Left lung (tissue), 10 donors: ENCODE measurements around the gene HSPA9. TPM values are rescaled to one million over a fixed set of nuclear protein-coding genes. Genes with fewer than 3 reads are reported as not detected.

Source experiments
- ATAC-seq: fragments of 200-7000 bp; cut with Tn5 transposase; one replicate; pipeline ENCODE4 v1.9.1; 2020; ENCODE audit warnings: moderate library complexity
- DNase-seq, 4 donors: peaks; one replicate each; pipeline ENCODE4 v3.0.0-alpha.2; 2013 to 2020
- H3K27ac ChIP-seq, 2 donors: fragments of 200-600 bp; sonication (generic) in 1 of 2; one replicate each; pipeline versions ENCODE4 v1.5.0 to v1.8.0; 2020 to 2021
- H3K27me3 ChIP-seq, 2 donors: fragments of 200-600 bp; sonication (generic) in 1 of 2; one replicate each; pipeline versions ENCODE4 v1.5.0 to v1.8.0; 2020 to 2021
- H3K36me3 ChIP-seq, 2 donors: fragments of 200-600 bp; sonication (generic) in 1 of 2; one replicate each; pipeline versions ENCODE4 v1.5.0 to v1.8.0; 2020 to 2021
- H3K4me1 ChIP-seq, 2 donors: fragments of 200-600 bp; one replicate each; pipeline ENCODE4 v1.8.0; 2021
- H3K4me3 ChIP-seq, 2 donors: fragments of 200-600 bp; sonication (generic) in 1 of 2; one replicate each; pipeline versions ENCODE4 v1.5.0 to v1.8.0; 2020 to 2021; ENCODE audit warnings: mild to moderate bottlenecking in 1 of 2
- H3K9me3 ChIP-seq, 2 donors: fragments of 200-600 bp; sonication (generic) in 1 of 2; one replicate each; pipeline versions ENCODE4 v1.5.0 to v1.8.0; 2020 to 2021
- intact Hi-C, 2 donors: fragments of 100-400 bp; cut with DNase I; formaldehyde crosslinking; loops; one replicate each; pipeline versions ENCODE4 v1.11.2 to v1.14.2; 2022
- polyA plus RNA-seq, 6 donors: library from polyadenylated mRNA; unstranded; fragments of 120-200 nt; gene quantifications; one replicate each; pipeline ENCODE4 v1.2.1, GENCODE V29; 2013; ENCODE audit not compliant: insufficient read length in 6 of 6
- total RNA-seq, 2 donors: library from RNA; stranded (reverse); fragmentation: NEBNext Ultra II Directional; extraction: Animal tissue kit (Norgen Biotek cat#: 25700); gene quantifications; one replicate each; pipeline ENCODE4 v1.2.1, GENCODE V29; 2021
- TF ChIP-seq, protein P1 (sequence below), 2 donors: fragments of 200-600 bp; sonication (generic) in 1 of 2; IDR thresholded peaks; one replicate each; pipeline versions ENCODE4 v1.5.0 to v1.8.0; 2021; ENCODE audit warnings: antibody characterized with exemption in 2 of 2
- donor health status: DM: no; HTN: yes; CAD: no.
- donor health status: DM: no; HTN: no; CAD: no.

HSPA9 gene
- total and polyA plus RNA-seq, 8 donors = 128 to 220 (median 209) TPM

DNA sequence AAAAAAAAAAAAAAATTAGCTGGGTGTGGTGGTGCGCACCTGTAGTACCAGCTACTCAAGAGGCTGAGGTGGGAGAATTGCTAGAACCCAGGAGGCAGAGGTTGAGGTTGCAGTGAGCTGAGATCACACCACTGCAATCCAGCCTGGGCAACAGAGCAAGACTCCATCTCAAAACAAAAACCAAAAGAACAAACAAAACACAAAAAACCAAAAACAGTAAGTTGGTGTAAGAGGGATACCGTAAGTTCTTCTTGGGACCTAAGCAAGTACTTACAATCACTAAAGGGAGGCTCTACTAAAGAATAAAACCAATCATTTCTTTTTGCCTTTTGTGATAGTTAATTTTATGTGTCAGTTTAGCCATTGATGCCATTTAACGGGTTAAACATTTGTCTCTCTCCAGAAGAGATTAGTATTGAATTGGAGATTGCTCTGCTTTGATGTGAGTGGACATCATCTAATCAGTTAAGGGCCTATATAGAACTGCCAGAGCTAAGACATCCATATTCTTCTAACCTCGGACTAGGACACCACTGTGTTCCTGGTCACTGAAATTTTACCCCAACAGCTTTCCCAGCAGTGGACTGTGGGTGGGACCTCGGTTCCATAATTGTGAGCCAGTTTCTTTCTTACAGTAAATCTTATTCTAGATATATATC is 21.6 kb downstream of the HSPA9 start:
- Histone ChIP-seq H3K27me3 (no peaks in the 10 kb centered on the region), H3K4me3 (no peak overlapping the region), H3K27ac (no peak overlapping the region), H3K9me3 (no peaks in the 10 kb centered on the region), H3K36me3 (peaks cover 13 to 59% of the 10 kb centered on the region in 2 donors), H3K4me1 (no peaks in the 10 kb centered on the region)
- ATAC-seq (no peak), DNase-seq (no peak)
- intact Hi-C loops = no loop called here
- TF ChIP-seq, protein P1, sequence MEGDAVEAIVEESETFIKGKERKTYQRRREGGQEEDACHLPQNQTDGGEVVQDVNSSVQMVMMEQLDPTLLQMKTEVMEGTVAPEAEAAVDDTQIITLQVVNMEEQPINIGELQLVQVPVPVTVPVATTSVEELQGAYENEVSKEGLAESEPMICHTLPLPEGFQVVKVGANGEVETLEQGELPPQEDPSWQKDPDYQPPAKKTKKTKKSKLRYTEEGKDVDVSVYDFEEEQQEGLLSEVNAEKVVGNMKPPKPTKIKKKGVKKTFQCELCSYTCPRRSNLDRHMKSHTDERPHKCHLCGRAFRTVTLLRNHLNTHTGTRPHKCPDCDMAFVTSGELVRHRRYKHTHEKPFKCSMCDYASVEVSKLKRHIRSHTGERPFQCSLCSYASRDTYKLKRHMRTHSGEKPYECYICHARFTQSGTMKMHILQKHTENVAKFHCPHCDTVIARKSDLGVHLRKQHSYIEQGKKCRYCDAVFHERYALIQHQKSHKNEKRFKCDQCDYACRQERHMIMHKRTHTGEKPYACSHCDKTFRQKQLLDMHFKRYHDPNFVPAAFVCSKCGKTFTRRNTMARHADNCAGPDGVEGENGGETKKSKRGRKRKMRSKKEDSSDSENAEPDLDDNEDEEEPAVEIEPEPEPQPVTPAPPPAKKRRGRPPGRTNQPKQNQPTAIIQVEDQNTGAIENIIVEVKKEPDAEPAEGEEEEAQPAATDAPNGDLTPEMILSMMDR (IDR thresholded peaks at IDR 0.05) = no peak

DNA sequence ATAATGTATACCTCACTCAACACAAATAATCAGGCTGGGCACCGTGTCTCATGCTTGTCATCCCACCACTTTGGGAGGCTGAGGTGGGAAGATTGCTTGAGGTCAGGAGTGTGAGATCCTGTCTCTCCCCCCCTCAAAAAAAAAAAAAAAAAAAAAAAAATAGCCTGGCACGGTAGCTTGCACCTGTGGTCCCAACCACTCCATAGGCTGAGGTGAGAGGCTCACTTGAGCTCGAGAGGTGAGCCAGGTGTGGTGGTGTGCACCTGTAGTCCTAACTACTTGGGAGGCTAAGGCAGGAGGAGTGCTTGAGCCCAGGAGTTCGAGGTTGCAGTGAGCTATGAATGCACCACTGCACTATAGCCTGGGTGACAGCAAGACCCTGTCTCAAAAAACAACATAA is 22.5 kb downstream of the HSPA9 start:
- Histone ChIP-seq H3K27me3 (no peaks in the 10 kb centered on the region), H3K9me3 (no peaks in the 10 kb centered on the region), H3K4me3 (no peak overlapping the region), H3K36me3 (peaks cover 13 to 50% of the 10 kb centered on the region in 2 donors), H3K4me1 (peaks cover 0 to 5% of the 10 kb centered on the region in 2 donors), H3K27ac (no peak overlapping the region)
- DNase-seq (no peak), ATAC-seq (no peak)
- TF ChIP-seq, protein P1 (IDR thresholded peaks at IDR 0.05) = no peak
- intact Hi-C loops = no loop called here

GRCh38 chr5:138549414-138549813 is 25.8 kb downstream of the HSPA9 start:
- DNase-seq = no peak
- H3K9me3 ChIP-seq = no peaks in the 10 kb centered on the region
- H3K27ac ChIP-seq = no peak overlapping the region
- intact Hi-C loops = no loop called here
- H3K4me1 ChIP-seq = peaks cover 11 to 38% of the 10 kb centered on the region in 2 donors
- no peak for ATAC-seq
- no peaks in the 10 kb centered on the region for H3K27me3 ChIP-seq
- H3K36me3 ChIP-seq = peaks cover 0 to 17% of the 10 kb centered on the region in 2 donors
- TF ChIP-seq, protein P1 (IDR thresholded peaks at IDR 0.05) = no peak
- H3K4me3 ChIP-seq = no peak overlapping the region

DNA sequence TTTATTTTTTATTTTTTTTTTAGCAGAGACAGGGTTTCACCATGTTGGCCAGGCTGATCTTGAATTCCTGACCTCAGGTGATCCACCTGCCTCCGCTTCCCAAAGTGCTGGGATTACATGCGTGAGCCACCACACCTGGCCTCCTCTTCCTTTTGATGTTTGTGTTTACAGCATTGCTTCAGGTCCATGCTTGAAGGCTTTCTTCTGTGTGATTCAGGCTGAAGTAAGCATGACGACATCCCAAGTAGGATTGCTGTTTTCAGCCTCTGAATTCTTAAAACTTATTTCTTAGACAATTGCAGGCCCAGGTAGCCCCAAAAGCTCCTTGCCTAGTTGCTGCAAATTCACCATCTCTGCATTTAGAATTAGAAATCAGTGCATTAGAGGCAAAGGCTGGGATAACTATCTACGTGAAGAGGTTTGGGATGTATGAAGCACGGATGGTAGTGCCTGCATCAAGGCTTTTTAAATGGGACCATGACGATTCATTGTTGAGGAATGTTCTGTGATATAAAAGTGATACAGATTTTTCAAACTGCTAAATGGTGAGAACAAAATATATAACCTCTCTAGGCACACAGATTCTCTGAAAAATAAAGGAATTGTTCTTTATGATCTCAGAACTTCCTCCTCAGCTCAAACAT is 29.2 kb downstream of the HSPA9 start:
- DNase-seq (no peak), ATAC-seq (no peak)
- Histone ChIP-seq H3K9me3 (no peaks in the 10 kb centered on the region), H3K4me1 (peaks cover 21 to 57% of the 10 kb centered on the region in 2 donors), H3K36me3 (no peaks in the 10 kb centered on the region), H3K4me3 (no peak overlapping the region), H3K27me3 (no peaks in the 10 kb centered on the region), H3K27ac (no peak overlapping the region)
- intact Hi-C loops = no loop called here
- TF ChIP-seq, protein P1 (IDR thresholded peaks at IDR 0.05) = no peak
